SK-N-SH treated with all-trans-retinoic acid at 6 μM for 48 hours (cell line): ENCODE data around the gene GSTA2.

Source experiments
- BACH2 ChIP-seq: fragments of 250-450 bp; sonication (Bioruptor Pico); IDR thresholded peaks from 2 replicates; pipeline ENCODE4 v1.9.0; 2021; ENCODE audit warnings: mild to moderate bottlenecking, borderline replicate concordance
- CREB5 ChIP-seq: fragments of 250-450 bp; sonication (Bioruptor Pico); IDR thresholded peaks from 2 replicates; pipeline ENCODE4 v1.5.1; 2020; ENCODE audit warnings: low read depth, mild to moderate bottlenecking, moderate library complexity
- ESRRG ChIP-seq: fragments of 250-450 bp; sonication (Bioruptor Pico); IDR thresholded peaks from 2 replicates; pipeline ENCODE4 v1.6.1; 2021; ENCODE audit warnings: mild to moderate bottlenecking
- GLIS3 ChIP-seq: fragments of 250-450 bp; sonication (Bioruptor Pico); IDR thresholded peaks from 2 replicates; pipeline ENCODE4 v1.5.0; 2020; ENCODE audit warnings: mild to moderate bottlenecking, moderate library complexity
- TCF4 ChIP-seq: fragments of 250-450 bp; sonication (Bioruptor Pico); IDR thresholded peaks from 2 replicates; pipeline ENCODE4 v1.8.0; 2021; ENCODE audit warnings: mild to moderate bottlenecking, moderate library complexity, borderline replicate concordance
- ZC3H10 ChIP-seq: fragments of 250-450 bp; sonication (Bioruptor Pico); IDR thresholded peaks from 2 replicates; pipeline ENCODE4 v1.5.1; 2021; ENCODE audit warnings: mild to moderate bottlenecking, moderate library complexity
- ZFP30 ChIP-seq: fragments of 450-650 bp; formaldehyde crosslinking; IDR thresholded peaks from 2 replicates; pipeline ENCODE4 v1.5.0; 2022; ENCODE audit warnings: mild to moderate bottlenecking, moderate library complexity

- TF ChIP-seq ESRRG (CRISPR knock-in tag), result no peak
- no peak for TF ChIP-seq GLIS3
- no peak for TF ChIP-seq CREB5 (CRISPR knock-in tag)
- TF ChIP-seq ZFP30, result no peak
- no peak for TF ChIP-seq ZC3H10
- no peak for TF ChIP-seq TCF4
- no peak for TF ChIP-seq BACH2
Measured at GRCh38 chr6:52735071-52735470, 28.2 kb downstream of the GSTA2 start.
